SK-N-MC (cell line): ENCODE results near the gene SEBOX.

Experiments
- DNase-seq: peaks from one replicate; pipeline ENCODE4 v3.0.0-alpha.2; 2011; ENCODE audit warnings: low read depth, low spot score
- H3K27ac ChIP-seq: fragments of 200-600 bp; sonication (generic); 2 replicates; pipeline ENCODE4 v1.5.1; 2016; ENCODE audit warnings: mixed run types
- H3K36me3 ChIP-seq: fragments of 200-600 bp; sonication (generic); 2 replicates; pipeline ENCODE4 v1.6.1; 2017; ENCODE audit warnings: antibody characterized with exemption, low read length, mixed read lengths; ENCODE audit not compliant: insufficient read depth
- H3K4me3 ChIP-seq: fragments of 200-600 bp; sonication (generic); 2 replicates; pipeline ENCODE4 v1.5.1; 2016
- H3K9ac ChIP-seq: fragments of 200-600 bp; sonication (generic); 2 replicates; pipeline ENCODE4 v1.8.0; 2017; ENCODE audit warnings: mixed run types, mixed read lengths; ENCODE audit not compliant: insufficient read length
- H3K9me3 ChIP-seq: fragments of 200-600 bp; sonication (generic); 2 replicates; pipeline ENCODE4 v1.6.1; 2017; ENCODE audit warnings: low read depth, mild to moderate bottlenecking, antibody characterized with exemption, low read length, moderate library complexity, mixed read lengths
- EZH2 ChIP-seq: fragments of 200-600 bp; sonication (generic); IDR thresholded peaks from one replicate; pipeline ENCODE4 v1.6.1; 2017; ENCODE audit warnings: antibody characterized with exemption
- FOXP2 ChIP-seq: optimal IDR thresholded peaks from 2 replicates; pipeline ENCODE3; 2011; ENCODE audit warnings: mild to moderate bottlenecking, moderate library complexity; ENCODE audit not compliant: insufficient read depth; ENCODE audit errors: extremely low read length, control extremely low read depth
- POLR2AphosphoS5 ChIP-seq: IDR thresholded peaks from 2 replicates; pipeline ENCODE4 v1.6.1; 2012; ENCODE audit warnings: mild to moderate bottlenecking, low read depth, low read length, borderline replicate concordance

The SEBOX gene

GRCh38 chr17:28326114-28326513, 38.9 kb downstream of the SEBOX start:
- no peak for TF ChIP-seq FOXP2
- Histone ChIP-seq H3K9ac (no peak overlapping the region), H3K27ac (no peak overlapping the region), H3K36me3 (peaks cover 61% of the 10 kb centered on the region), H3K9me3 (no peaks in the 10 kb centered on the region), H3K4me3 (no peak overlapping the region)
- no peak for DNase-seq

GRCh38 chr17:28325211-28325610, 39.8 kb downstream of the SEBOX start:
- no peak overlapping the region for H3K4me3 ChIP-seq
- no peak for TF ChIP-seq FOXP2
- TF ChIP-seq EZH2, result no peak
- no peak for TF ChIP-seq POLR2AphosphoS5
- DNase-seq, result no peak
- H3K27ac ChIP-seq, result no peak overlapping the region
- H3K9me3 ChIP-seq, result no peaks in the 10 kb centered on the region
- peaks cover 69% of the 10 kb centered on the region for H3K36me3 ChIP-seq
- H3K9ac ChIP-seq, result no peak overlapping the region

- H3K9ac ChIP-seq, result peak overlapping the region; percentile 49
- peak overlapping the region; percentile 62 for H3K27ac ChIP-seq
- DNase-seq, result no peak
- H3K9me3 ChIP-seq, result no peaks in the 10 kb centered on the region
- TF ChIP-seq EZH2 (no peak), FOXP2 (no peak), POLR2AphosphoS5 (no peak)
- H3K36me3 ChIP-seq, result peaks cover 69% of the 10 kb centered on the region
- no peak overlapping the region for H3K4me3 ChIP-seq
Measured at GRCh38 chr17:28324781-28325180, 40.2 kb downstream of the SEBOX start.

- no peak overlapping the region for H3K4me3 ChIP-seq
- peaks cover 67% of the 10 kb centered on the region for H3K36me3 ChIP-seq
- H3K27ac ChIP-seq, result peak overlapping the region; percentile 62
- TF ChIP-seq EZH2 (no peak), FOXP2 (no peak), POLR2AphosphoS5 (no peak)
- no peaks in the 10 kb centered on the region for H3K9me3 ChIP-seq
- no peak for DNase-seq
- H3K9ac ChIP-seq, result peak overlapping the region; percentile 49
Measured at GRCh38 chr17:28324267-28324745, 40.7 kb downstream of the SEBOX start.

GRCh38 chr17:28320215-28321061, 44.6 kb downstream of the SEBOX start:
- H3K9me3 ChIP-seq, result no peaks in the 10 kb centered on the region
- H3K9ac ChIP-seq, result peak overlapping the region; percentile 98
- H3K27ac ChIP-seq, result no peak overlapping the region
- DNase-seq, result no peak
- TF ChIP-seq FOXP2 (no peak), POLR2AphosphoS5 (no peak), EZH2 (no peak)
- peak overlapping the region; percentile 96 for H3K4me3 ChIP-seq
- H3K36me3 ChIP-seq, result peaks cover 28% of the 10 kb centered on the region

GRCh38 chr17:28319598-28319935, 45.4 kb downstream of the SEBOX start:
- Histone ChIP-seq H3K4me3 (peak overlapping the region; percentile 96), H3K9me3 (no peaks in the 10 kb centered on the region), H3K27ac (peak overlapping the region; percentile 58), H3K9ac (peak overlapping the region; percentile 98), H3K36me3 (peaks cover 21% of the 10 kb centered on the region)
- no peak for TF ChIP-seq FOXP2
- no peak for TF ChIP-seq POLR2AphosphoS5
- no peak for TF ChIP-seq EZH2
- no peak for DNase-seq

- H3K36me3 ChIP-seq, result peaks cover 15% of the 10 kb centered on the region; the same call in 1 of the 2 replicates
- H3K9me3 ChIP-seq, result no peaks in the 10 kb centered on the region
- DNase-seq, result peak; percentile 87
- peak within 1 kb of the TSS; percentile 98 for H3K9ac ChIP-seq
- peak within 1 kb of the TSS; percentile 96 for H3K4me3 ChIP-seq
- TF ChIP-seq POLR2AphosphoS5, result peak; percentile 87
- no peak for TF ChIP-seq EZH2
- no peak for TF ChIP-seq FOXP2
- H3K27ac ChIP-seq, result peak within 1 kb of the TSS; percentile 58
Measured at GRCh38 chr17:28318759-28319597, 46.0 kb downstream of the SEBOX start, which contains the start of gene TMEM97. Gene TMEM97 (plus strand): TSS chr17:28319200. CDS start chr17:28319240, 40 bp downstream.

GRCh38 chr17:28317966-28318758, 46.8 kb downstream of the SEBOX start:
- H3K9ac ChIP-seq, result peak overlapping the region; percentile 87
- peak overlapping the region; percentile 96 for H3K4me3 ChIP-seq
- no peaks in the 10 kb centered on the region for H3K9me3 ChIP-seq
- no peak overlapping the region for H3K27ac ChIP-seq
- DNase-seq, result no peak
- H3K36me3 ChIP-seq, result peaks cover 14% of the 10 kb centered on the region; the same call in 1 of the 2 replicates
- TF ChIP-seq EZH2, result no peak
- TF ChIP-seq POLR2AphosphoS5, result no peak
- TF ChIP-seq FOXP2, result no peak
